ENCODE measurements around the gene FUOM.

The FUOM gene

GRCh38 chr10:133357285-133358161 is at the start of gene FUOM:
Gene FUOM, minus strand, starts transcription at chr10:133358019. Its CDS starts 12 bp downstream, at chr10:133358007.
- peak; percentile 51 to 74 (median 70) for DNase-seq (ENCODE audit: low read depth in 3 of 3)

- no peak for DNase-seq (ENCODE audit: low read depth in 3 of 3)
Measured at GRCh38 chr10:133405844-133406527, 48.2 kb upstream of the FUOM start.

- DNase-seq (ENCODE audit: low read depth in 3 of 3), result no peak
Measured at GRCh38 chr10:133405272-133405671, 47.5 kb upstream of the FUOM start.

GRCh38 chr10:133403784-133404183 is 46.0 kb upstream of the FUOM start:
- no peak for DNase-seq (ENCODE audit: low read depth in 3 of 3)

- no peak for DNase-seq (ENCODE audit: low read depth in 3 of 3)
Measured at GRCh38 chr10:133403359-133403758, 45.5 kb upstream of the FUOM start.

DNA sequence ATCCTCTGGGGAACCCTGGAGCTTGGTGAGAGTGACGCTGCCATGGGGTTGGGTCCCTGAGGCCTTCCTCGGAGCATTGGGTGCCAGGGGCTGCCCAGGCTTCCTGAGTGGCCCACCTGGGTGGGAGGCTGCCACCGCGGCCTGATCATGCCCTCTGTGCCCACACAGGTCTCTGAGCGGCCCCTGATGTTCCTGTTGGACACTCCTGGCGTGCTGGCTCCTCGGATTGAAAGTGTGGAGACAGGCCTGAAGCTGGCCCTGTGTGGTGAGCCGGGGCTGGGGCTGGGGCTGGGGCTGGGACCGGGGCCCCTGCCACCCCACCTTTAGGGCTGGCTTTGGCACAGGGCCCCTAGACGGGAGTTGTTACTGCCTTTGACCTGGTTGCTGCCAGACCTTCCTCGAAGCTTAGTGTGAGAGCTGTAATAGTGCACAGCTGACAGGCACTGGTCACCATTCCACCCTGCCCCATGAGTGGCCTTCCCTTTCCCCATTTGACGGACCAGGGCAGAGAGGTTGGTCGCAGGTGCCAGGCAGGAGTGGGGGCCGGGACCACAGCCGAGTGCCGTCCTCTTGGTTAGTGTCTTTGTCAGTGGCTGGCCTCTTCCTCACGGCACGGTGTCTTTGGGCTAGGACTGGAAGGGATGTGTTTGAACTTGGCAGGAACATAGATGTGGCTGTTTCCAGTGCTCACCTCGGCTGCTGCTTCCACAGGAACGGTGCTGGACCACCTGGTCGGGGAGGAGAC is 44.3 kb upstream of the FUOM start:
- no peak for DNase-seq (ENCODE audit: low read depth in 3 of 3)

- DNase-seq (ENCODE audit: low read depth in 3 of 3), result no peak
Measured at GRCh38 chr10:133401500-133401899, 43.7 kb upstream of the FUOM start.

- no peak for DNase-seq (ENCODE audit: low read depth in 3 of 3)
Measured at GRCh38 chr10:133400624-133401424, 43.0 kb upstream of the FUOM start.

GRCh38 chr10:133399123-133399601 is 41.3 kb upstream of the FUOM start:
- DNase-seq (ENCODE audit: low read depth in 3 of 3), result no peak

DNA sequence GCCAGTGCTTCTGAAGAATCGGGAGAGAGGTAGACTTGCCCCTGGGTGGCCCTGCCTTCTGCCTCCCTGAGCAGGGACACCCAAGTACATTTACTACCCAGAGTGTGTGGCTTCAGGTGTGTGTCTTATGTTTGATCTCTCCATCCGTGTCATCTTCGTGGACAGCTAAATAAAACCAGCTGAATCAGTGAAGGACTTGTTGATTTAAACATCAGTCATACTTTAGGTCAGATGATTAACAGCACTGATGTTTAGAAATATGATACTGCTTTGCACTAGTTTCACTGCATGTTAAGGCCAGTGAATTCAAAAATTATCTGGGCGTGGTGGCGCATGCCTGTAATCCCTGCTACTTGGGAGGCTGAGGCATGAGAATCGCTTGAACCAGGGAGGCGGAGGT is 40.1 kb upstream of the FUOM start:
- DNase-seq (ENCODE audit: low read depth in 3 of 3), result no peak

- no peak for DNase-seq (ENCODE audit: low read depth in 3 of 3)
Measured at GRCh38 chr10:133396035-133396624, 38.3 kb upstream of the FUOM start.

DNA sequence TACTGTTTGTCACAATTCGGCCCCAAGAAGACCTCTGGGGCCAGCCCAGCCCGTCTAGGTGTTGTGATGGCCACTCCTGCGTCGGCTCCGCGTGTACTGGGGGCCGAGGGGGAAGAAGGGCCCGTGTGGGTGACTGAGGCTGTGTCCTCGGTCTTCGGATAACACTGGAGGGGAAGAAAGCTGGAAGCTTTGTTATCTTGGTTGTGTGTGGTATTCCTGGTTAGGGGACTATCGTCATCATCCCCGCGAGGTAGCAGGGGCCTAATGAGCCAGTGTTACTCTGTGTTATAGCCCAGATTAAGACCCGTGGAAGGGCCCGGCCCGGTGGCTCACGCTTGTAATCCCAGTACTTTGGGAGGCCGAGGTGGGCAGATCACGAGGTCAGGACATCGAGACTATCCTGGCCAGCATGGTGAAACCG is 37.0 kb upstream of the FUOM start:
- no peak for DNase-seq (ENCODE audit: low read depth in 3 of 3)

DNA sequence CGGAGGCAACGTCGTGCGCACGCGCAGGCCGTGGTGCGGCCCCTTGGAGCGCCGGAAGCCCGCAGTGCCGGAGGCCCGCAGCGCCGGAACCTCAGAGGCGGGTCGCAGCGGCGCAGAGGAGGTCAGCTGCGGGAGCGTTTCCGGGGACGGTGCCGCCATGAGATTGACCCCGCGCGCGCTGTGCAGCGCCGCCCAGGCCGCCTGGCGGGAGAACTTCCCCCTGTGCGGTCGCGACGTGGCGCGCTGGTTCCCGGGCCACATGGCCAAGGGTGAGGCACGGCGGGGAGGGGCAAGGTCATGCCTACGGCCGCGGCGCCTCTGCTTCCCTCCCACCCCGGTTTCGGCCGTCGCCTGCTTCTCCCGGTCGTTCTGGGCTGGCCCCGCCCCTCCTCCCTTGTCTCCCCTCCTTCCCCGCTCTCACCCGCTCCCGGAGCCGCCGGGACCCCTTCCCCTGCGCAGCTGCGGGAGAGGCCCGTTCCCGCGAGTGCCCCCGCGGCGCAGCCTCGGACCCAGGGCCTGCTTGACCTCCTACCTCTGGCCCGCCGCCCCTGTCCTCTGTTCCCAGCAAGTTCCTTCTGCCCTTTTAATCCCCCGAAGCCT is 36.3 kb upstream of the FUOM start, which contains the start of gene MTG1:
Gene MTG1, plus strand, starts transcription at position 94 of the 600 bp plus-strand sequence. Its CDS starts 64 bp downstream, at position 158.
- peak; percentile 89 to 96 (median 91) for DNase-seq (ENCODE audit: low read depth in 3 of 3)

DNA sequence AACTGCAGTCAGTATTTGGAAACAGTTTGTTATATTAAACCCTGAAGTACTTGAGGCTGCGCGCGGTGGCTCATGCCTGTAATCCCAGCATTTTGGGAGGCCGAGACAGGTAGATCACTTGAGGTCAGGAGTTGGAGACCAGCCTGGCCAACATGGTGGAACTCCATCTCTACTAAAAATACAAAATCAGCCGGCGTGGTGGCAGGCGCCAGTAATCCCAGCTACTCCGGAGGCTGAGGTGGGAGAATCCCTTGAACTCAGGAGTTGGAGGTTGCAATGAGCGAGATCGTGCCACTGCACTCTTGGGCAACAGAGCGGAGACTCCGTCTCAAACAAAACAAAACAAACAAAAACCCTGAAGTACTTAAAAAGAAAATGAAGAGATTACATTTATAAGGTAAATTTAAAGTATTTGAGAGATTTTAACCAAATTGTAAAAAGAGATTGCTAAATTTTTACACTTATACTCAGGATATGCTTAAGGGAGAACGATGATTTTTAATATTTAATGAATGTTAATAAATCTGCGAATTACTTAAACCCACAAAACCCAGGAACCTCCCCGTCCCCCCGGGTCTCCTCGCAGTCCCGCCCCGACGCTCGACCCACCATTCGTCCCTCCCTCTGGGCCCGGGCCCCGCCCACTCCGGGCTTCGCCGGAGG is 35.7 kb upstream of the FUOM start:
- DNase-seq (ENCODE audit: low read depth in 3 of 3), result no peak

GRCh38 chr10:133391761-133392518 is 34.1 kb upstream of the FUOM start:
- no peak for DNase-seq (ENCODE audit: low read depth in 3 of 3)

- no peak for DNase-seq (ENCODE audit: low read depth in 3 of 3)
Measured at GRCh38 chr10:133391249-133391635, 33.4 kb upstream of the FUOM start.

GRCh38 chr10:133390597-133391248 is 32.9 kb upstream of the FUOM start:
- DNase-seq (ENCODE audit: low read depth in 3 of 3), result no peak

GRCh38 chr10:133388973-133389818 is 31.4 kb upstream of the FUOM start:
- no peak for DNase-seq (ENCODE audit: low read depth in 3 of 3)

Data from stimulated activated CD4-positive, alpha-beta T cell treated with anti-CD3 and anti-CD28 coated beads, TNF-alpha, amount 100 ng/mL, for 48 hours (primary cell).